ENCODE results near the gene SPINT2. TPM values are rescaled to one million over a fixed set of nuclear protein-coding genes. Genes with fewer than 3 reads are reported as not detected.

SPINT2 gene
- total and polyA plus RNA-seq, 4 donors = 95.5 to 242 (median 162) TPM

DNA sequence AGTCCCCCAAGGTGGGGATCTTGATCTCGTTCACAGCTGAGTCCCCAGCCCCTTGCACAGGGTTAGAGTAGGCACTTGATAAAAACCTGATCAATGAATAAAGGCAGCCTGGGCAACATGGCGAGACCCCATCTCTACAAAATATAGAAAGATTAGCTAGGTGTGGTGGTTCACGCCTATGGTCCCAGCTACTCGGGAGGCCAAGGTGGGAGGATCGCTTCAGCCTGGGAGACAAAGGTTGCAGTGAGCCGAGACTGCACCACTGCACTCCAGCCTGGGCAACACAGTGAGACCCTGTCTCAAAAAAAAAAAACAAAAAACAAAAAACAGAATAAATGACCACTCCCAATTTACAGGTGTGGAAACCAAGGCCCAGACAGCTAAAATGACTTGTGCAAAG, 46.6 kb downstream of the SPINT2 start:
- Histone ChIP-seq H3K27ac (ENCODE audit: low read depth, low read length) (no peak overlapping the region), H3K27me3 (ENCODE audit: control insufficient read depth, insufficient read depth, low read length) (no peaks in the 10 kb centered on the region), H3K4me1 (ENCODE audit: control insufficient read depth, insufficient read depth, low read length) (peaks cover 8% of the 10 kb centered on the region), H3K36me3 (ENCODE audit: control insufficient read depth, insufficient read depth, low read length) (peaks cover 39% of the 10 kb centered on the region), H3K9me3 (ENCODE audit: control insufficient read depth, insufficient read depth, low read length) (no peaks in the 10 kb centered on the region), H3K4me3 (ENCODE audit: low read depth, low read length) (no peak overlapping the region)
- 83% methylated on average over 1 of the region's 6 CpGs for WGBS (ENCODE audit: insufficient coverage)
- no peak for DNase-seq (ENCODE audit: low read depth in 4 of 6, low spot score in 6 of 6)

DNA sequence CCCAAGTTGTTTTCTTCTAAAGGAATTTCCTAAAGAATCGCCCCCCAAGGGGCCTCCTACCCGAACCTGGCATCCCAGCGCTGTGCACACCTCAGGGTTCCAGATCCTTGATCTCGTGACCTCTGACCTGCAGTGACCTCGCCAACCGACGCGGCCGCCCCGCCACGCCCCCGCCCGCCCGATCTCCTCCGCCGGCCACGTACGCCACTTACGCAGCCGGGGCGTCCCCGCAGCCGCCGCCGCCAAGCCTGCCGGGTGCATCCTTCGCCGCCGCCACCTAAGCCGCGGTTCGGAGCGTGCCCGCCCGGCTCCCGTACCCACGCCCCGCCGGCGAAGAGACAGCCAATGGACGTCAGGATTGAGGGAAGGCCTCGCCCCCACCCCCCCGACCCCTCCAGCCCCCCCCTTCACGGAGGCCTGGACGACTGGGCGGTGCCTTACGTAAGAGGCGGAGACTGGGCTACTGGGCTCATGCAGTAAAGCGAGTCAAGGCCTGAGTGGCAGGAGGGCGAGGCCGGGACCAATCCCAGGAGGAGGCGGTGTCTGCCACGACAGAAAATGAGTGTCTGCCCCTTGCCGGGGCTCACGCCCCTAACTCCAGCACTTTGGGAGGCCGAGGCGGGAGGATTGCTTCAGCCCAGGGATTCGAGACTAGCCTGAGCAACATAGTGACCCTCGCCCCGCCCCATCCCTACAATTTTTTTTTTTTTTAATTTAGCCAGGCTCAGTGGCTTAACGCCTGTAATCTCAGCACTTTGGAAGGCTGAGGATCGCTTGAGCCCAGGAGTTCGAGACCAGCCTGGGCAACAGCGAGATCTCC, 51.5 kb downstream of the SPINT2 start, which contains the start of gene YIF1B:
TSS of gene YIF1B (minus strand) at position 291 of the 820 bp plus-strand sequence. CDS start at position 261, 30 bp downstream.
- peak; percentile 79 to 99 (median 94) for DNase-seq (ENCODE audit: low read depth in 4 of 6, low spot score in 6 of 6)
- peak within 1 kb of the TSS; percentile 78 for H3K27ac ChIP-seq (ENCODE audit: low read depth, low read length)
- H3K36me3 ChIP-seq (ENCODE audit: control insufficient read depth, insufficient read depth, low read length) = peaks cover 2% of the 10 kb centered on the region
- peaks cover 25% of the 10 kb centered on the region for H3K27me3 ChIP-seq (ENCODE audit: control insufficient read depth, insufficient read depth, low read length)
- H3K4me1 ChIP-seq (ENCODE audit: control insufficient read depth, insufficient read depth, low read length) = peaks cover 28% of the 10 kb centered on the region
- H3K4me3 ChIP-seq (ENCODE audit: low read depth, low read length) = peak within 1 kb of the TSS; percentile 62
- under 1% methylated on average over 51 of the region's 64 CpGs for WGBS (ENCODE audit: insufficient coverage)
- no peaks in the 10 kb centered on the region for H3K9me3 ChIP-seq (ENCODE audit: control insufficient read depth, insufficient read depth, low read length)

DNA sequence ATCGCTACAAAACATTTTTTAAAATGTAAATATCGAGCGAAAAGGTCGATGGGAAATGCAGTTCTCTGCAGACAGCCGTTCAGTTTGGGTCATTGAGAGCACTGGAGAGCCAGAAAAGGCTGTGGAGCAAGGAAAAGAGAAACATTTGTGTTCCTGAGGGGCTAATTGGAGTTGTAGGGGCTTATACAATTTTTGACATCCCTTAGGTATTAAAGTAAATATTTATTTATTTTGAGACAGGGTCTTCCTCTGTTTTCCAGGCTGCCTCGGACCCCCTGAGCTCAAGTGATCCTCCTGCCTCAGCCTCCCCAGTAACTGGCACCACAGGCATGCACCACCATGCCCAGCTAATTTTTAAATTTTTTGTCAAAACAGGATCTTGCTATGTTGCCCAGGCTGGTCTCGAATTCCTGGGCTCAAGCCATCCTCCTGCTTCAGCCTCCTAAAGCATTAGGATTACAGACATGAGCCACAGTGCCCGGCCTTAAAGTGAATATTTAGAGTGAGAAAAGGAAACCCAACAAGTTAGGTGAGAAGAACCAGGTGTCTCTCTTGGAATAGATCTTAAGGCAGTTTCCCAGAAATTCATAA, 52.2 kb downstream of the SPINT2 start:
- peak overlapping the region; percentile 78 for H3K27ac ChIP-seq (ENCODE audit: low read depth, low read length)
- H3K9me3 ChIP-seq (ENCODE audit: control insufficient read depth, insufficient read depth, low read length) = no peaks in the 10 kb centered on the region
- 33% methylated on average over 3 of the region's 8 CpGs for WGBS (ENCODE audit: insufficient coverage)
- no peaks in the 10 kb centered on the region for H3K36me3 ChIP-seq (ENCODE audit: control insufficient read depth, insufficient read depth, low read length)
- peaks cover 28% of the 10 kb centered on the region for H3K4me1 ChIP-seq (ENCODE audit: control insufficient read depth, insufficient read depth, low read length)
- DNase-seq (ENCODE audit: low read depth in 4 of 6, low spot score in 6 of 6) = no peak
- peak overlapping the region; percentile 62 for H3K4me3 ChIP-seq (ENCODE audit: low read depth, low read length)
- peaks cover 30% of the 10 kb centered on the region for H3K27me3 ChIP-seq (ENCODE audit: control insufficient read depth, insufficient read depth, low read length)

DNA sequence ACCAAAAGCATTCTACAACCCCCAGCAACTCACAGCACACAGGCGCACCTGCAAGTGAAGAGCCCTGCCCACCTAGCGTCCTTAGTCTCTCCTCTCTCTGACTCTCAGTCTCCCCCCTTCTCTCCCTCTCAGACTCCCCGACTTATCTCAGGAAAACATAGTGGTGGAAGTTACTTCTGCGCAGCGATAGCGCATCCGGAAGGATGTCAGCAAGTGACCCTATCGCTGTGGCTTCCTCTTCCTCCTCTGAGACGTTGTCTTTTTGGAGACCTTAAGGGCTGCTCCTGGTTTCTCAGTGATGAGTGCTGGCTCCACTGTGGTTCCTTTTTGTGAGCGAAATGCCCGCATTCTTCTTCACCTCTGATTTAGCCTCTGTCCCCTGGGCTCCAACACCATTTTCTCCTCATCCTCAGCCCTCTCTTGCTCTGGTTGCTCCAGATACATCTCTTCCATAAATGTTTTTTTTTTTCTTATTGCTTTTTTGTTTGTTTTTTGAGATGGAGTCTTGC, 52.8 kb downstream of the SPINT2 start:
- Histone ChIP-seq H3K4me1 (ENCODE audit: control insufficient read depth, insufficient read depth, low read length) (peaks cover 28% of the 10 kb centered on the region), H3K27ac (ENCODE audit: low read depth, low read length) (no peak overlapping the region), H3K27me3 (ENCODE audit: control insufficient read depth, insufficient read depth, low read length) (peaks cover 30% of the 10 kb centered on the region), H3K4me3 (ENCODE audit: low read depth, low read length) (no peak overlapping the region), H3K36me3 (ENCODE audit: control insufficient read depth, insufficient read depth, low read length) (no peaks in the 10 kb centered on the region), H3K9me3 (ENCODE audit: control insufficient read depth, insufficient read depth, low read length) (no peaks in the 10 kb centered on the region)
- DNase-seq (ENCODE audit: low read depth in 4 of 6, low spot score in 6 of 6) = no peak
- 87% methylated on average over 9 of the region's 11 CpGs for WGBS (ENCODE audit: insufficient coverage)

DNA sequence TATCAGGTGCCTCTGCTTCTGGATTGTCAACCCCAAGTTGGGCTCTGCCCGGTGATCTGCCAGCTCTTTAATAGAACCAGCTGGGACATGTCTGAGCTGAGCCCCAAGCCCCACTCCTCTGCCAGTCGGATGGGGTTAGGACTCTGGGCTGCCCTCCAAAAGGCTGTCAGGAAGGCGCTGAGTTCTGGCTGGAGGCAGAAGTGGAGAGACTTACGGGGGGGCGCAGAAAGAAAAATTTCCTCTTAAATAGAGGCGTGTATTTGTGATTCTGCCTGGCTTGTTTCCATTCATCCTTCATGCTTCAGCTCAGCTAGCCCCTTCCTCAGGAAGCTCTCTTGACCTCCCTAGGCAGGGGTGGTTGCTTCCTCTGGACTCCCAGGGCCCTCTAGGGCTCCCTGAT, 54.3 kb downstream of the SPINT2 start:
- no peak overlapping the region for H3K4me3 ChIP-seq (ENCODE audit: low read depth, low read length)
- peaks cover 30% of the 10 kb centered on the region for H3K27me3 ChIP-seq (ENCODE audit: control insufficient read depth, insufficient read depth, low read length)
- no peaks in the 10 kb centered on the region for H3K9me3 ChIP-seq (ENCODE audit: control insufficient read depth, insufficient read depth, low read length)
- H3K36me3 ChIP-seq (ENCODE audit: control insufficient read depth, insufficient read depth, low read length) = no peaks in the 10 kb centered on the region
- no peak overlapping the region for H3K27ac ChIP-seq (ENCODE audit: low read depth, low read length)
- peak in 1 of 6 donors; percentile 48 for DNase-seq (ENCODE audit: low read depth in 4 of 6, low spot score in 6 of 6)
- peaks cover 28% of the 10 kb centered on the region for H3K4me1 ChIP-seq (ENCODE audit: control insufficient read depth, insufficient read depth, low read length)
- 37% methylated on average over 3 of the region's 6 CpGs for WGBS (ENCODE audit: insufficient coverage)

DNA sequence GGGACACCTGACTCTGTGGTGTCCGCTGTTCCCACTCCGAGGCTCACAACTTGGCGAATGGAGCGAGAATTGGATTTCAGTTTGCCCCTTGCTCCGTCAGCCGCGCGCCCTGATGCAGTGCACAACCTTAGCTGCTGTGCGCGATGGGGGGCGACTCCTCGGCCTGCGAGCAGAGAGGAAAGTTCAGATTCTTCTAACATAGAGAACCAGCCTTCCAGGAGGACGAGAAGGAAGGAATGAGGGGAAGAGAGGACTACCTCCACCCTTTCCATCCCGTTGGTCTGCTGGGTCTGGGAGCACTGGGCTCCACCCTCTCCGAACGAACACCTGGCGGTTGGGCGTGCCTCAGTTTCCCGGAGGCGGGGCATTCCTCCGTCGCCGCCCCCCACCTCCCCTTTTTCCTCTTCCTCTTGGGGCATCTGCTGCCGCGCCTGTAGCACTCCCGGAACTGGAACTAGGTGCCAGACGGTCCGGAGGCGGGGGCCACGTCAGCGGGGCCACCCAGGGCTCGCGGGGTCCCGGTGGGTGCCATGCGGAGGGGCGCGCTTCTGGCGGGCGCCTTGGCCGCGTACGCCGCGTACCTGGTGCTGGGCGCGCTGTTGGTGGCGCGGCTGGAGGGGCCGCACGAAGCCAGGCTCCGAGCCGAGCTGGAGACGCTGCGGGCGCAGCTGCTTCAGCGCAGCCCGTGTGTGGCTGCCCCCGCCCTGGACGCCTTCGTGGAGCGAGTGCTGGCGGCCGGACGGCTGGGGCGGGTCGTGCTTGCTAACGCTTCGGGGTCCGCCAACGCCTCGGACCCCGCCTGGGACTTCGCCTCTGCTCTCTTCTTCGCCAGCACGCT, 55.3 kb downstream of the SPINT2 start, which contains the start of gene KCNK6:
TSS of gene KCNK6 (plus strand) at position 425 of the 838 bp plus-strand sequence. CDS start at position 531, 106 bp downstream.
- H3K27ac ChIP-seq (ENCODE audit: low read depth, low read length) = no peak within 1 kb of the TSS
- H3K36me3 ChIP-seq (ENCODE audit: control insufficient read depth, insufficient read depth, low read length) = no peaks in the 10 kb centered on the region
- H3K27me3 ChIP-seq (ENCODE audit: control insufficient read depth, insufficient read depth, low read length) = peaks cover 30% of the 10 kb centered on the region
- WGBS (ENCODE audit: insufficient coverage) = 2% methylated on average over 72 of the region's 76 CpGs
- H3K4me1 ChIP-seq (ENCODE audit: control insufficient read depth, insufficient read depth, low read length) = peaks cover 28% of the 10 kb centered on the region
- DNase-seq (ENCODE audit: low read depth in 4 of 6, low spot score in 6 of 6) = peak in 2 of 6 donors; percentile 31 to 51
- H3K9me3 ChIP-seq (ENCODE audit: control insufficient read depth, insufficient read depth, low read length) = no peaks in the 10 kb centered on the region
- peak within 1 kb of the TSS; percentile 36 for H3K4me3 ChIP-seq (ENCODE audit: low read depth, low read length)

DNA sequence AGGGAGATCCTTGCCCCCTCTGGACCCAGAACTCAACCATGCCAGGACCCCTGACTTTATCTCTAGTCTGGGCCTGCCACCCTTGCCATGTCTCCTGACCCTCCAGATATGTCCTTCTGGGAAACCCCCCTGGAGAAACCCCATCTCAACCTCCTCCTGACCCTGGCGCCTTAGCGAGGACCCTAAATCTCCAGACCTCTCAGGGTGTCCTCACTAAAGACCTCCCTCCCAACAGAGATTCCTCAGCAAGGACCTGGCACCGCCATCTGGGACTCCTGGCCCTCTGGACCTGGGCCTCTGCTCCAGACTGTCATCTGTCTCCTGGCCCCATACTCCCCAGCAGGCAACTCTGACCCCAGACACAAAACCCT, 56.6 kb downstream of the SPINT2 start:
- no peaks in the 10 kb centered on the region for H3K36me3 ChIP-seq (ENCODE audit: control insufficient read depth, insufficient read depth, low read length)
- H3K27me3 ChIP-seq (ENCODE audit: control insufficient read depth, insufficient read depth, low read length) = peaks cover 30% of the 10 kb centered on the region
- DNase-seq (ENCODE audit: low read depth in 4 of 6, low spot score in 6 of 6) = no peak
- WGBS (ENCODE audit: insufficient coverage) = 93% methylated on average over 3 of the region's 3 CpGs
- peaks cover 20% of the 10 kb centered on the region for H3K4me1 ChIP-seq (ENCODE audit: control insufficient read depth, insufficient read depth, low read length)
- no peak overlapping the region for H3K4me3 ChIP-seq (ENCODE audit: low read depth, low read length)
- H3K27ac ChIP-seq (ENCODE audit: low read depth, low read length) = no peak overlapping the region
- H3K9me3 ChIP-seq (ENCODE audit: control insufficient read depth, insufficient read depth, low read length) = no peaks in the 10 kb centered on the region

DNA sequence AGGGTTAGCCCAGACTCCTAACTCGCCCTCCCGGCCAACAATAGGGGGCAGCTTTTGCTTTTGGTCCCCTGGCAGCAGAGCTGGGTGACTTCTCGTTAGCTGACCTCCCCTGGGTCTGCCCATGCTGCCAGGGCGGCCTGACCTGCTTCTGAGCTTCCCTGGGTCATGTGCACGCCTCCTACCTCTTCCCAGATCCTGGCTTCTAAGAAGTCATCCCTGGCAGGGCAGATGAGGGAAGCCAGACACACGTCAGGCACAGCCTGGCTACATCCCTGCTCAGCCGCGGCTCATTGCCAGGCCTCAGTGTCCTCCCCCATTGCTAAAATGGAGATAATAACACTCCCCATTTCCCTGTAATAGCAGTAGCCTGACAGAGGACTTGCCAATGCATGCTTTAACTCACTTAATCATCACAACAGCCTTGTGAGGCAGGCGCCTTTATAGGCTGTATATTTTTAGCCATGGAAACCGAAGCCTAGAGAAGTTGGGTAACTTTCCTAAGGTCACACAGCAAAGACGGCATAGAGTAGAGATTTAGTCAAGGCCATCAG, 57.3 kb downstream of the SPINT2 start:
- DNase-seq (ENCODE audit: low read depth in 4 of 6, low spot score in 6 of 6) = no peak
- Histone ChIP-seq H3K27ac (ENCODE audit: low read depth, low read length) (no peak overlapping the region), H3K4me1 (ENCODE audit: control insufficient read depth, insufficient read depth, low read length) (peaks cover 13% of the 10 kb centered on the region), H3K9me3 (ENCODE audit: control insufficient read depth, insufficient read depth, low read length) (no peaks in the 10 kb centered on the region), H3K4me3 (ENCODE audit: low read depth, low read length) (no peak overlapping the region), H3K27me3 (ENCODE audit: control insufficient read depth, insufficient read depth, low read length) (peaks cover 30% of the 10 kb centered on the region), H3K36me3 (ENCODE audit: control insufficient read depth, insufficient read depth, low read length) (peaks cover 3% of the 10 kb centered on the region)
- WGBS (ENCODE audit: insufficient coverage) = 63% methylated on average over 8 of the region's 11 CpGs

DNA sequence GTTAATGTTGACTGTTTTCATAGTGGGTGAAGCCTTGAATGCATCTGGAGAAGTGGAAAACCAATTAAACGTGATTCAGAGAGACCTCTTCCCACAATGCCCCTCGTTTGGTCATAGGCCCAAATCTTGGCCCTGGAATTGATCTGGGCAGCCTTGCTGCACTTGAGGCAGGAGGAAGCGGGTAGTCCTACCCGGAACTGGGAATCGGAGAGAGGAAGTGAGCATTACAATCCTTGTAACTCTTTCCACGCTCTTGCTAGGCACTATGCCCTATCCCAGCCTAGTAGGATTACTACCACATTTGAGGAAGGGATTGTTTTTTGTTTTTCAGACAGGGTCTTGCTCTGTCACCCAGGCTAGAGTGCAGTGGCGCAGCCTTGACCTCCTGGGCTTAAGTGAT, 58.9 kb downstream of the SPINT2 start:
- DNase-seq (ENCODE audit: low read depth in 4 of 6, low spot score in 6 of 6) = no peak
- peaks cover 13% of the 10 kb centered on the region for H3K4me1 ChIP-seq (ENCODE audit: control insufficient read depth, insufficient read depth, low read length)
- 74% methylated on average over 2 of the region's 7 CpGs for WGBS (ENCODE audit: insufficient coverage)
- H3K27me3 ChIP-seq (ENCODE audit: control insufficient read depth, insufficient read depth, low read length) = peaks cover 29% of the 10 kb centered on the region
- no peak overlapping the region for H3K27ac ChIP-seq (ENCODE audit: low read depth, low read length)
- H3K4me3 ChIP-seq (ENCODE audit: low read depth, low read length) = no peak overlapping the region
- H3K36me3 ChIP-seq (ENCODE audit: control insufficient read depth, insufficient read depth, low read length) = peaks cover 3% of the 10 kb centered on the region
- H3K9me3 ChIP-seq (ENCODE audit: control insufficient read depth, insufficient read depth, low read length) = no peaks in the 10 kb centered on the region

Data from spinal cord (tissue), 10 donors.